PC-9 (cell line): Measurements from ENCODE around the gene SLC6A15. TPM values are rescaled to one million over a fixed set of nuclear protein-coding genes. Genes with fewer than 3 reads are reported as not detected.

Source experiments
- BruUV-seq: library from RNA; stranded (reverse); fragments of 400-500 nt; replicated peaks from 2 replicates; lab custom pipeline; 2021; lab: Mats Ljungman, UMichigan
- CTCF ChIA-PET: fragments of 300-600 bp; sonication (Branson Sonifier 250); formaldehyde crosslinking; loops from one replicate; lab custom pipeline; 2022; ENCODE audit warnings: antibody characterized with exemption; lab: Charles Lee
- POLR2A ChIA-PET: fragments of 300-600 bp; sonication (Branson Sonifier 250); formaldehyde crosslinking; loops from one replicate; lab custom pipeline; 2022; ENCODE audit warnings: antibody characterized with exemption; ENCODE audit not compliant: unreplicated experiment; lab: Charles Lee
- DNase-seq, 2 experiments: peaks; one replicate each; pipeline versions ENCODE4 v3.0.0 to v3.0.0-alpha.2; 2015 to 2022; ENCODE audit warnings: mixed read lengths in 1 of 2
- H2AFZ ChIP-seq: fragments of 200-600 bp; sonication (generic); 2 replicates; pipeline ENCODE4 v1.8.1; 2017; ENCODE audit warnings: antibody characterized with exemption
- H3F3A ChIP-seq: fragments of 200-600 bp; sonication (generic); 2 replicates; pipeline ENCODE4 v1.8.1; 2017; ENCODE audit warnings: antibody characterized with exemption, mild to moderate bottlenecking, low read depth; ENCODE audit not compliant: insufficient read depth
- H3K27ac ChIP-seq: fragments of 200-600 bp; sonication (generic); 2 replicates; pipeline ENCODE4 v1.6.1; 2016; ENCODE audit warnings: mixed run types
- H3K27me3 ChIP-seq: fragments of 200-600 bp; sonication (generic); 2 replicates; pipeline ENCODE4 v1.6.1; 2016; ENCODE audit warnings: low read depth, mixed run types; ENCODE audit not compliant: insufficient read depth
- H3K36me3 ChIP-seq: fragments of 200-600 bp; sonication (generic); 2 replicates; pipeline ENCODE4 v1.6.1; 2016; ENCODE audit warnings: low read depth, mixed run types
- H3K4me1 ChIP-seq: fragments of 200-600 bp; sonication (generic); replicated peaks from 2 replicates; pipeline ENCODE4 v1.6.1; 2016; ENCODE audit warnings: mixed run types; ENCODE audit not compliant: insufficient read depth
- H3K4me2 ChIP-seq: fragments of 200-600 bp; sonication (generic); 2 replicates; pipeline ENCODE4 v1.6.1; 2017; ENCODE audit warnings: mixed run types
- H3K4me3 ChIP-seq: fragments of 200-600 bp; sonication (generic); 2 replicates; pipeline ENCODE4 v1.6.1; 2016; ENCODE audit warnings: mixed run types
- H3K79me2 ChIP-seq: fragments of 200-600 bp; sonication (generic); 2 replicates; pipeline ENCODE4 v1.6.1; 2017; ENCODE audit warnings: low read depth, mixed run types
- H3K9me2 ChIP-seq: fragments of 200-600 bp; sonication (generic); 2 replicates; pipeline ENCODE4 v1.8.1; 2017; ENCODE audit warnings: mild to moderate bottlenecking; ENCODE audit not compliant: insufficient read depth
- H3K9me3 ChIP-seq: fragments of 200-600 bp; sonication (generic); 2 replicates; pipeline ENCODE4 v1.8.1; 2016; ENCODE audit warnings: low read depth; ENCODE audit not compliant: insufficient read depth
- H4K20me1 ChIP-seq: fragments of 200-600 bp; sonication (generic); 2 replicates; pipeline ENCODE4 v1.8.1; 2017; ENCODE audit not compliant: insufficient read depth
- EZH2 ChIP-seq: fragments of 200-600 bp; sonication (generic); IDR thresholded peaks from 2 replicates; pipeline ENCODE4 v1.8.0; 2017; ENCODE audit warnings: antibody characterized with exemption, low read depth
- intact Hi-C: fragments of 100-400 bp; cut with micrococcal nuclease; formaldehyde crosslinking; loops from one replicate; pipeline ENCODE4 v1.10.0; 2022; ENCODE audit not compliant: unreplicated experiment
- total RNA-seq: library from RNA; stranded (reverse); gene quantifications from 2 replicates; pipeline ENCODE4 v1.2.3, GENCODE V29; 2021
- TF ChIP-seq, protein P1 (sequence below): fragments of 200-600 bp; sonication (generic); conservative IDR thresholded peaks from 2 replicates; pipeline ENCODE4 v1.6.1; 2017; ENCODE audit warnings: mixed run types, antibody characterized with exemption, mild to moderate bottlenecking, moderate library complexity

Gene SLC6A15
- total RNA-seq, 1 experiment from 2014 or later = not detected

DNA sequence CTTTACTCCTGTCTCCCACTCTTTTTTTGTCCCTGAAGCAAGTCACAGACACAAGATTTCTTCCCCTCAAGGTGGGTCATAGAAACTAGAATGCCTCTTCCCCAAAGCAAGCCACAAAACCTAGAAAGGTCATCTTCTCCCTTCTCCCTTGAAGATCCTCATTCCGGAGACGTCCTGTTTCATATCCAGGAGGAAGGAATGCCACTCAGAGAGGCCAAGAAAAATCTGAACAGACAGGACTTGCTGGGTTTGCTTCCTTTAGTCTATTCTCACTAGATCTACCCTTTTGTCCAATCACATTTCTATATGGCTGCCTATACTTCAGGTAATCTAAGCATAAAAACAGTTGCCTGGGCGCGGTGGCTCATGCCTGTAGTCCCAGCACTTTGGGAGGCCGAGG, 23.7 kb downstream of the SLC6A15 start:
- 0 out of 2 replicates have a peak overlapping the region, but pooled peaks have one; percentile 52 for H2AFZ ChIP-seq
- H3K36me3 ChIP-seq = no peaks in the 10 kb centered on the region
- no peak overlapping the region for H3K4me3 ChIP-seq
- no peak for TF ChIP-seq EZH2
- TF ChIP-seq, protein P1, sequence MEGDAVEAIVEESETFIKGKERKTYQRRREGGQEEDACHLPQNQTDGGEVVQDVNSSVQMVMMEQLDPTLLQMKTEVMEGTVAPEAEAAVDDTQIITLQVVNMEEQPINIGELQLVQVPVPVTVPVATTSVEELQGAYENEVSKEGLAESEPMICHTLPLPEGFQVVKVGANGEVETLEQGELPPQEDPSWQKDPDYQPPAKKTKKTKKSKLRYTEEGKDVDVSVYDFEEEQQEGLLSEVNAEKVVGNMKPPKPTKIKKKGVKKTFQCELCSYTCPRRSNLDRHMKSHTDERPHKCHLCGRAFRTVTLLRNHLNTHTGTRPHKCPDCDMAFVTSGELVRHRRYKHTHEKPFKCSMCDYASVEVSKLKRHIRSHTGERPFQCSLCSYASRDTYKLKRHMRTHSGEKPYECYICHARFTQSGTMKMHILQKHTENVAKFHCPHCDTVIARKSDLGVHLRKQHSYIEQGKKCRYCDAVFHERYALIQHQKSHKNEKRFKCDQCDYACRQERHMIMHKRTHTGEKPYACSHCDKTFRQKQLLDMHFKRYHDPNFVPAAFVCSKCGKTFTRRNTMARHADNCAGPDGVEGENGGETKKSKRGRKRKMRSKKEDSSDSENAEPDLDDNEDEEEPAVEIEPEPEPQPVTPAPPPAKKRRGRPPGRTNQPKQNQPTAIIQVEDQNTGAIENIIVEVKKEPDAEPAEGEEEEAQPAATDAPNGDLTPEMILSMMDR = no peak
- H3K4me2 ChIP-seq = no peak overlapping the region
- H3K27me3 ChIP-seq = no peaks in the 10 kb centered on the region
- no TSS peak for BruUV-seq
- no peaks in the 10 kb centered on the region for H4K20me1 ChIP-seq
- no peaks in the 10 kb centered on the region for H3F3A ChIP-seq
- H3K9me3 ChIP-seq = no peaks in the 10 kb centered on the region
- intact Hi-C loops = no loop called here
- no peak overlapping the region for H3K27ac ChIP-seq
- H3K79me2 ChIP-seq = no peaks in the 10 kb centered on the region
- CTCF ChIA-PET = no interaction called here
- H3K4me1 ChIP-seq = no peaks in the 10 kb centered on the region
- no peaks in the 10 kb centered on the region for H3K9me2 ChIP-seq
- POLR2A ChIA-PET = no interaction called here
- no peak for DNase-seq

DNA sequence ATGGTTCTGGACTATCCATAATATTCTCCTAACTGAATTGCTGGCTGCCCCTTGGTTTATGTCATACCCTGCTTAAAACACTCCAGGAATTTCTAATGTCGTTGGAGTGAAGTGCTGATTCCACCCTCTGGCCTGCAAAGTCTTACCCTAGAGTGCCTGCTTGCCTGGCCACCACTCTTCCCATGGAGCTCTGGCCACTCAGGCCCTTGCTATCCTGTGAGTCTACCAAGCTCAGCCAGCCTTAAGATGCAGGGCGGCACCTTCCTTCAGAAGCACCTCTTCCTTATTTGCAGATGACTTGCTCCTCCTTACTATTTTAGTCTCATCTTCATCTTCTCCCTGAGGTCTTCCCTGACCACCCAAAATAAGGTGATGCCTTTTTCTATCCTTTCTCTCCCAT, 35.3 kb downstream of the SLC6A15 start:
- H3K27ac ChIP-seq = no peak overlapping the region
- no peaks in the 10 kb centered on the region for H3F3A ChIP-seq
- no peaks in the 10 kb centered on the region for H3K9me2 ChIP-seq
- BruUV-seq = no TSS peak
- H3K9me3 ChIP-seq = no peaks in the 10 kb centered on the region
- TF ChIP-seq, protein P1 = no peak
- TF ChIP-seq EZH2 = no peak
- H3K4me3 ChIP-seq = no peak overlapping the region
- ChIA-PET CTCF (interaction anchor here (0.5 kb wide), 1 partner anchor 572 kb away, joined by 3 read pairs; no protein-coding TSS in a partner anchor), POLR2A (no interaction called here)
- no peak for DNase-seq
- H3K79me2 ChIP-seq = no peaks in the 10 kb centered on the region
- no peaks in the 10 kb centered on the region for H3K36me3 ChIP-seq
- H3K27me3 ChIP-seq = no peaks in the 10 kb centered on the region
- no peaks in the 10 kb centered on the region for H4K20me1 ChIP-seq
- H3K4me2 ChIP-seq = no peak overlapping the region
- H3K4me1 ChIP-seq = no peaks in the 10 kb centered on the region
- intact Hi-C loops = loop anchor here (10.0 kb wide), 1 partner anchor 1047 kb away; no protein-coding TSS in a partner anchor
- no peak overlapping the region for H2AFZ ChIP-seq

DNA sequence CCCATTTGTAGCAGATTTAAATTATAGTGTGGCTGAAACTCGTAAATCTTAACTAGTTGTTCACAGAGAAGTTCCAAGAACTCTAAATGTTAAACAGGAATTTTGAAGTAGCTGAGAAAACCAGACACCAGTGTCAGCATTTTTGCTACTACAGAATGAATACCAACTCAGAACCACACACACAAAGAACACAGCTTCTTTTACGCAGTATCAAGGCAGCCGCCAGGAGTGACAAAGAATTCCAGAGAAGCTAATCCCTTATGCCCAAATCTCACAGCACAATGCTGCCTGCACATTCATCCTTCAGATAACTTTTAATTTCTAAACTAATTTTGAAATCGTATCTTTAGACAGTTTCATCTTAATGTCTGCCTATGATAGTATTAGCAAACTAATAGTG, 37.4 kb downstream of the SLC6A15 start:
- BruUV-seq = no TSS peak
- DNase-seq = no peak
- no peaks in the 10 kb centered on the region for H3F3A ChIP-seq
- H3K4me3 ChIP-seq = no peak overlapping the region
- H4K20me1 ChIP-seq = no peaks in the 10 kb centered on the region
- no peaks in the 10 kb centered on the region for H3K79me2 ChIP-seq
- CTCF ChIA-PET = no interaction called here
- H3K27ac ChIP-seq = no peak overlapping the region
- no peak overlapping the region for H3K4me2 ChIP-seq
- H3K4me1 ChIP-seq = no peaks in the 10 kb centered on the region
- no peak for TF ChIP-seq EZH2
- TF ChIP-seq, protein P1 = no peak
- no peaks in the 10 kb centered on the region for H3K9me3 ChIP-seq
- H3K36me3 ChIP-seq = no peaks in the 10 kb centered on the region
- intact Hi-C loops = loop anchor here (10.0 kb wide), 1 partner anchor 1050 kb away; no protein-coding TSS in a partner anchor
- H2AFZ ChIP-seq = no peak overlapping the region
- POLR2A ChIA-PET = no interaction called here
- H3K27me3 ChIP-seq = no peaks in the 10 kb centered on the region
- H3K9me2 ChIP-seq = no peaks in the 10 kb centered on the region
